Left lobe of liver (tissue), 1 donor: ENCODE measurements around the gene MPLKIP. TPM values are rescaled to one million over a fixed set of nuclear protein-coding genes. Genes with fewer than 3 reads are reported as not detected.

Experiments used
- total RNA-seq: library from RNA; stranded (reverse); gene quantifications from one replicate; pipeline ENCODE4 v1.2.1, GENCODE V29; 2021
- donor health status: DM: no; HTN: yes; CAD: no.

The MPLKIP gene
- total RNA-seq, 1 donor from 2014 or later = 39.3 TPM

Other genes with a start within 250 kb of the MPLKIP start
- gene CDK13, start 184.4 kb downstream of the MPLKIP start, total RNA-seq = 24.1 TPM
- gene SUGCT, start 383 bp upstream of the MPLKIP start, total RNA-seq = 14.3 TPM